GM19328 (cell line): ENCODE measurements around the gene ABLIM2.

Experiments
- ATAC-seq: cut with Tn5 transposase; IDR thresholded peaks from one replicate; pipeline ENCODE4 v1.9.1; 2021; ENCODE audit warnings: mild to moderate bottlenecking, moderate library complexity; ENCODE audit not compliant: unreplicated experiment

Gene ABLIM2

GRCh38 chr4:8107146-8107657 lies 51.4 kb downstream of the ABLIM2 start:
- ATAC-seq = no peak

GRCh38 chr4:8106451-8107025 lies 52.1 kb downstream of the ABLIM2 start:
- ATAC-seq = no peak

GRCh38 chr4:8105306-8106100 lies 53.1 kb downstream of the ABLIM2 start:
- ATAC-seq = no peak

- no peak for ATAC-seq
Observed at GRCh38 chr4:8104491-8105305, 53.9 kb downstream of the ABLIM2 start.

GRCh38 chr4:8103421-8104390 lies 54.9 kb downstream of the ABLIM2 start:
- no peak for ATAC-seq

GRCh38 chr4:8102831-8103230 lies 55.8 kb downstream of the ABLIM2 start:
- no peak for ATAC-seq

- no peak for ATAC-seq
Observed at GRCh38 chr4:8102076-8102355, 56.6 kb downstream of the ABLIM2 start.

GRCh38 chr4:8101213-8102075 lies 57.2 kb downstream of the ABLIM2 start:
- no peak for ATAC-seq

GRCh38 chr4:8099981-8100464 lies 58.6 kb downstream of the ABLIM2 start:
- no peak for ATAC-seq

GRCh38 chr4:8098506-8098905 lies 60.1 kb downstream of the ABLIM2 start:
- ATAC-seq = no peak

GRCh38 chr4:8097721-8098345 lies 60.8 kb downstream of the ABLIM2 start:
- ATAC-seq = no peak

- no peak for ATAC-seq
Observed at GRCh38 chr4:8097141-8097541, 61.5 kb downstream of the ABLIM2 start.

GRCh38 chr4:8096690-8097061 lies 61.9 kb downstream of the ABLIM2 start:
- no peak for ATAC-seq

GRCh38 chr4:8095956-8096689 lies 62.5 kb downstream of the ABLIM2 start:
- ATAC-seq = no peak

- ATAC-seq = no peak
Observed at GRCh38 chr4:8093587-8094274, 64.9 kb downstream of the ABLIM2 start.

- ATAC-seq = no peak
Observed at GRCh38 chr4:8092282-8092681, 66.3 kb downstream of the ABLIM2 start.

- ATAC-seq = no peak
Observed at GRCh38 chr4:8090744-8091301, 67.8 kb downstream of the ABLIM2 start.

GRCh38 chr4:8090312-8090711 lies 68.3 kb downstream of the ABLIM2 start:
- ATAC-seq = no peak
